OCI-LY3 (cell line): ENCODE measurements around the gene ADGRD1.

ENCODE experiments used
- EZH2phosphoT487 ChIP-seq: fragments of 200-600 bp; shearing (Covaris generic); IDR thresholded peaks from 2 replicates; pipeline ENCODE4 v1.6.1; 2018; ENCODE audit warnings: antibody characterized with exemption, mixed run types, low read depth
- TF ChIP-seq, protein P1 (sequence below): fragments of 200-600, 300-600 bp; sonication (generic); IDR thresholded peaks from 2 replicates; pipeline ENCODE4 v1.5.1; 2014; ENCODE audit warnings: antibody characterized with exemption, low read length, low read depth

DNA sequence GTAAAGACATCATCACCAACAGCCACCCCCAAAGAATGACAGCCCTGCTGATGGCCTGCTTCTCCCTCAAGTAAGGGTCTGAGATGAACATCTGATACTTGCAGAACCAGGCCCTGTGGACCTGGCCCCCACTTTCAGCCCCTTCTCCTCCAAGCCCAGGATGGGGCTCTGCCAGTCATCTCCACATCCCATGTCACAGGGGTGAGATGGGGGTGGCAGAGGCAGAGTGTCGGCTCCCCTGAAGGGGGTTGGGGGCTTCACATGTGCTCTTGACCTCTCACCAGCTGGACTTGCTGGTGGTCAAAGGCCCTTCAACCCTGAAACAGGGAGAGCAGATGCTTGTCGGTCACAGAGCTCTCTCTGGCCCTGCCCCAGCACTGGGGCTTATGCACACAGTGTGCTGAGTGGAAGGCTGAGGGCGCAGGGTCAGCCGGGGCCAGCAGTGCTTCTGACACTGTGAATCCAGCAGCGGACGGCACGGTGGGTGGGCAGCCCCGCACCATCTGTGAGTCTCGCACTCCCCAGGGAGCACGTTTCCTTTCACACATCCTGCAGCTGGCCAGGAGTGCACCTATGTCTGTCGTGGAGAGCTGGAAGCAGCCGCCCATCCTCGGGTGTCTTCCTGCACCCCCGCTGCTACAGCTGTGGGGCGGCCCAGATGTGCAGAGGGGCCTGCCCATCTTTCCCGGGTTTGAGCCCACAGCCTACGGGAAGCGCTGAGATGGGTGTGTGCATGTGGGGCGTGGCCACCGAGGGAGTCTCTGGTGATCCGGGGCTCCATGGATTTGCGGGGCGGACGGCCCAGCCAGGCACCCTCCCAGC, 94.3 kb downstream of the ADGRD1 start:
- TF ChIP-seq, protein P1, sequence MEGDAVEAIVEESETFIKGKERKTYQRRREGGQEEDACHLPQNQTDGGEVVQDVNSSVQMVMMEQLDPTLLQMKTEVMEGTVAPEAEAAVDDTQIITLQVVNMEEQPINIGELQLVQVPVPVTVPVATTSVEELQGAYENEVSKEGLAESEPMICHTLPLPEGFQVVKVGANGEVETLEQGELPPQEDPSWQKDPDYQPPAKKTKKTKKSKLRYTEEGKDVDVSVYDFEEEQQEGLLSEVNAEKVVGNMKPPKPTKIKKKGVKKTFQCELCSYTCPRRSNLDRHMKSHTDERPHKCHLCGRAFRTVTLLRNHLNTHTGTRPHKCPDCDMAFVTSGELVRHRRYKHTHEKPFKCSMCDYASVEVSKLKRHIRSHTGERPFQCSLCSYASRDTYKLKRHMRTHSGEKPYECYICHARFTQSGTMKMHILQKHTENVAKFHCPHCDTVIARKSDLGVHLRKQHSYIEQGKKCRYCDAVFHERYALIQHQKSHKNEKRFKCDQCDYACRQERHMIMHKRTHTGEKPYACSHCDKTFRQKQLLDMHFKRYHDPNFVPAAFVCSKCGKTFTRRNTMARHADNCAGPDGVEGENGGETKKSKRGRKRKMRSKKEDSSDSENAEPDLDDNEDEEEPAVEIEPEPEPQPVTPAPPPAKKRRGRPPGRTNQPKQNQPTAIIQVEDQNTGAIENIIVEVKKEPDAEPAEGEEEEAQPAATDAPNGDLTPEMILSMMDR = no peak
- TF ChIP-seq EZH2phosphoT487 = no peak
